H4 (cell line): Measurements from ENCODE around the gene IHH. TPM values are rescaled to one million over a fixed set of nuclear protein-coding genes. Genes with fewer than 3 reads are reported as not detected.
A peak's percentile ranks its signal among the peaks of the same experiment; 100 is the strongest.

Source experiments
- DNase-seq: peaks from one replicate; pipeline ENCODE4 v3.0.0-alpha.2; 2015; ENCODE audit warnings: low spot score
- total RNA-seq: library from RNA; depleted of rRNA; stranded (reverse); fragments of >200 nt; shearing (Covaris generic); gene quantifications from 2 replicates; pipeline ENCODE4 v1.2.3, GENCODE V29; 2014; rRNA removed

Gene IHH
- total RNA-seq, 1 experiment from 2014 or later = not detected

- DNase-seq = no peak
Observed at GRCh38 chr2:219020604-219021365, 39.9 kb downstream of the IHH start.

GRCh38 chr2:219019436-219019835, 41.3 kb downstream of the IHH start:
- DNase-seq = no peak

GRCh38 chr2:219018726-219019125, 42.0 kb downstream of the IHH start:
- DNase-seq = no peak

- DNase-seq = no peak
Observed at GRCh38 chr2:219018286-219018685, 42.4 kb downstream of the IHH start.

DNA sequence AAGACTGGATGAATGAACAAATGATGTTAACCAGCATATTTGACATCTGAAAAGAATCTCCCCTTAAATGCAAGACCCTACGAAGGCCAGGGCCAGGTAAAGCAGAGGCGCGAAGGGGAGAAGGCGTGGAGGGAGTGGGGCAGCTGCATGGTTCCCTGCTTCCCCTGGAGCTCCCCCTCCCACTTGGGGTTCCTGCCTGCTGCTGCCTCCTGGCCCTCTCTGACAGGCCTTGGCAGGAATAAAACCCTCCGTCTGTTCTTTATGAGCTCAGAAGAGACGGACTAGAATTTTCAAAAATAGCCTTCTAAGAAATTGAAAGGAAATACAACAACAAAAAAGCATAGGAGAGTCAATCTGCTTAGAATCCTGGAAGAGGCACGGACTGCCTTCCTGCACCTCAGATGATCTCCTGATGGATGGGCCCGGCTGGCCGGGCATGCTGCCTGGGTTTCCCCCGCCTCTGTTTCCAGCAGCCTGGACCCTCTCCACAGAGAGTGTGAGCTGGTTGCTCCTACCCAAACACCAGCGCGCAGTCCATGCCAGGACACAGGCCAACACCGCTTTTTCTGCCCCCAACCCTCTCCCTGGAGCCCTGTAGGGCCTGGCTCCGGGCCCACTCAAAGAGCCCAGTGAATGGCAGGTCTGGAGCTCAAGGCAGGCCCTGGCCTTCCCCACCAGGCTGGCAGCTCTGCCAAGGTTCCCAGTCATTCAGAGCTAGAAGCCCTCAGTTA, 43.4 kb downstream of the IHH start:
- DNase-seq = no peak

GRCh38 chr2:219016721-219017120, 44.0 kb downstream of the IHH start:
- DNase-seq = no peak

DNA sequence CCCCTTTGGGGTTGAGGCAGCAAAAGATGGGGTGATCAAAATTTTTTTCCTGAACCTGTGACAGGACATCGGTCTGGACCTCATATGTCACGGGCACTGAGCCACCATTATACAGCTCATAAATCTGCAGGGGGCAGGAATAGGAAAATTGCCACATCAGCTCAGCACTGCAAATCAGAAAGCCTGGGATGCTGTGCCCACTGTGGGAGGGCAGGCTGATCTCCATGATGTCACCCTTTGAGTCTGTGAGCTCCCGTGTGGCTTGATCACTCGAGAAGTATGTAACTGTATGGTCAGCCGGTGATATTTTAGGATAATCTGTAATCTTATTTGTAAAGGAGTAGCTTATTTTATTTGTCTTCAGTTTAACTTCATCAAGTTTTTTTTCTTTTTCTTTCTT, 49.8 kb downstream of the IHH start:
- no peak for DNase-seq

DNA sequence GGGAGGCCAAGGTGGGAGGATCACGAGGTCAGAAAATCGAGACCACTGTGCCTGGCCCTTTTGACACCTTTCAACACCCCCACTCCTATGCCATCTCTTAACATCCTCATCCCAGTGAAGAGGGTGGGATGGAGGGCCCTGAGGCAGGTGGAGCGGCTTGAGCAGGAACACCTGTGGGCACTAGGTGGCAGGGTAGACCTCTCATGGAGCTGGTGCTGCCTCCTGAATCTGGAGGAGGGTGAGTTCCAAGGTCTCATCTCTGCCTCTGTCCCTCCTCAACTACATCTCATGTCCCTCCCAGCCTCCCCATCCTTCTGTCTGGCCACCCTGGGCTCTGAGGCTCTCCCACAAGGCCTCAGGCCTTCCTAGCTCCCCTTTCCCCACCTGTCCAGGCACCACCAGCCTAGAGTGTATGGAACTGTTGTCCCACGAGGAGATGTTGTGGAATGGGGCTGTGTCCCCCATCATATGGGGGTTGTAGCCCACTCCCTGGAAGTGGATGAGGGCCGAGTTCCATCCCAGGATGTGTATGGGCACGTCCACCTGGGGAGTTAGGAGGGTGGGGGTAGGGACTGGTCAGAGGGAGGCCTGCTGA, 50.5 kb downstream of the IHH start:
- DNase-seq = peak; percentile 40

DNA sequence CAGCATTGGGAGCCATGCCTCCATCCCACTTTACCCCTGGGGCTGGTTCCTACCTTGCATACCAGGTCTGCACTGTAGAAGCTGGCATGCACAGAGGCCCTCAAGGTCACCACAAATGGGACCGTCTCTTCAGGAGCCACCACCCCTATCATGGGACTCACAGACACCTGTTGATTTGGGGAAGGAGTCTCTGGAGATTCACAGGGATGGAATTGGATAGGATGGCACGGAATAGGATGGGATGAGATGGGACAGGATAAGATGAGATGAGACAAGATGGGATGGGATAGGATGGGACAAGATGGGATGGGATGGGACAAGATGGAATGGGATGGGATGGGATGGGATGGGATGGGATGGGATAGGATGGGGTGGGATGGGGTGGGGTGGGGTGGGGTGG, 51.4 kb downstream of the IHH start:
- DNase-seq = no peak

Other genes with a start within 250 kb of the IHH start
- gene PRKAG3, start 229.1 kb downstream of the IHH start, total RNA-seq = not detected in 2 replicates
- 0.21 and 2.1 TPM in 2 replicates for gene WNT6, start 201.1 kb downstream of the IHH start, total RNA-seq
- 0.12 TPM in 1 of 2 replicates, not detected in the other for gene WNT10A, start 180.1 kb downstream of the IHH start, total RNA-seq
- gene CDK5R2, start 101.3 kb downstream of the IHH start, total RNA-seq = 0.45 and 0.75 TPM in 2 replicates
- not detected in 2 replicates for gene FEV, start 75.7 kb downstream of the IHH start, total RNA-seq
- gene CRYBA2, start 67.5 kb downstream of the IHH start, total RNA-seq = not detected in 2 replicates
- 0.10 TPM in 1 of 2 replicates, not detected in the other for gene CFAP65, start 19.4 kb downstream of the IHH start, total RNA-seq
- 20.9 and 27.4 TPM in 2 replicates for gene NHEJ1, start 99.9 kb upstream of the IHH start, total RNA-seq
- 0.12 TPM in 1 of 2 replicates, not detected in the other for gene SLC23A3, start 109.1 kb upstream of the IHH start, total RNA-seq
- gene CNPPD1, start 116.0 kb upstream of the IHH start, total RNA-seq = 10.8 and 13.3 TPM in 2 replicates
- gene RETREG2, start 117.4 kb upstream of the IHH start, total RNA-seq = 52.8 and 53.3 TPM in 2 replicates
- gene ZFAND2B, start 145.9 kb upstream of the IHH start, total RNA-seq = 22.7 and 37.4 TPM in 2 replicates
- 47.2 and 47.4 TPM in 2 replicates for gene ABCB6, start 158.0 kb upstream of the IHH start, total RNA-seq
- 46.4 and 73.6 TPM in 2 replicates for gene ATG9A, start 168.7 kb upstream of the IHH start, total RNA-seq
- 9.2 and 17.2 TPM in 2 replicates for gene ANKZF1, start 168.9 kb upstream of the IHH start, total RNA-seq
- gene GLB1L, start 184.5 kb upstream of the IHH start, total RNA-seq = 5.7 and 7.6 TPM in 2 replicates
- 32.8 and 42.1 TPM in 2 replicates for gene STK16, start 184.6 kb upstream of the IHH start, total RNA-seq
- not detected in 2 replicates for gene TUBA4B, start 192.3 kb upstream of the IHH start, total RNA-seq
- gene TUBA4A, start 193.0 kb upstream of the IHH start, total RNA-seq = 6.2 and 9.3 TPM in 2 replicates
- 16.1 and 18.3 TPM in 2 replicates for gene DNAJB2, start 218.4 kb upstream of the IHH start, total RNA-seq
- gene PTPRN, start 248.5 kb upstream of the IHH start, total RNA-seq = 6.8 and 10.0 TPM in 2 replicates